NCI-H226 (cell line): ENCODE results near the gene OTULINL.

Experiments used
- DNase-seq: peaks from one replicate; pipeline ENCODE4 v3.0.0-alpha.2; 2015

OTULINL gene

GRCh38 chr5:14607104-14607503 is 25.5 kb downstream of the OTULINL start:
- DNase-seq, result no peak

GRCh38 chr5:14608169-14608568 is 26.6 kb downstream of the OTULINL start:
- DNase-seq, result no peak

- DNase-seq, result no peak
These were observed 30.1 kb downstream of the OTULINL start for GRCh38 chr5:14611737-14612136.

- no peak for DNase-seq
These were observed 32.9 kb downstream of the OTULINL start for GRCh38 chr5:14614490-14614889.

- DNase-seq, result no peak
These were observed 33.8 kb downstream of the OTULINL start for GRCh38 chr5:14615365-14615764.

GRCh38 chr5:14617441-14617840 is 35.8 kb downstream of the OTULINL start:
- no peak for DNase-seq

- DNase-seq, result no peak
These were observed 45.7 kb downstream of the OTULINL start for GRCh38 chr5:14627270-14627669.

GRCh38 chr5:14628346-14628745 is 46.8 kb downstream of the OTULINL start:
- peak; percentile 52 for DNase-seq

- no peak for DNase-seq
These were observed 49.1 kb downstream of the OTULINL start for GRCh38 chr5:14630671-14631070.

- no peak for DNase-seq
These were observed 54.1 kb downstream of the OTULINL start for GRCh38 chr5:14635656-14636055.

GRCh38 chr5:14640765-14641164 is 59.2 kb downstream of the OTULINL start:
- DNase-seq, result no peak

GRCh38 chr5:14644623-14645237 is 63.1 kb downstream of the OTULINL start:
- no peak for DNase-seq

- no peak for DNase-seq
These were observed 68.5 kb downstream of the OTULINL start for GRCh38 chr5:14650052-14650451.

GRCh38 chr5:14655146-14655741 is 73.7 kb downstream of the OTULINL start:
- DNase-seq, result no peak

- no peak for DNase-seq
These were observed 75.3 kb downstream of the OTULINL start for GRCh38 chr5:14656898-14657297.

- peak; percentile 33 for DNase-seq
These were observed 78.4 kb downstream of the OTULINL start for GRCh38 chr5:14659821-14660607.

- no peak for DNase-seq
These were observed 79.2 kb downstream of the OTULINL start for GRCh38 chr5:14660833-14661232.
